IMR-90 (cell line): ENCODE measurements around the gene FGF5. TPM values are rescaled to one million over a fixed set of nuclear protein-coding genes. Genes with fewer than 3 reads are reported as not detected.

Experiments used
- ATAC-seq: fragments of 200-7000 bp; cut with Tn5 transposase; 2 replicates; pipeline ENCODE4 v1.9.1; 2020; ENCODE audit warnings: low read depth, mild to moderate bottlenecking, moderate library complexity
- BruUV-seq: library from RNA; stranded (reverse); fragments of 400-500 nt; replicated peaks from 2 replicates; lab custom pipeline; 2021; lab: Mats Ljungman, UMichigan
- CTCF ChIA-PET: fragments of 300-600 bp; formaldehyde crosslinking; extraction: SDS; loops from one replicate; lab custom pipeline; 2021; ENCODE audit warnings: antibody characterized with exemption; lab: Yijun Ruan, JAX
- POLR2A ChIA-PET: fragments of 300-600 bp; sonication (Branson Sonifier 250); formaldehyde crosslinking; loops from one replicate; lab custom pipeline; 2022; ENCODE audit warnings: antibody characterized with exemption; ENCODE audit not compliant: unreplicated experiment; lab: Charles Lee
- DNase-seq: peaks from one replicate; pipeline ENCODE4 v3.0.0; 2013
- H2AFZ ChIP-seq: replicated peaks from 2 replicates; pipeline ENCODE3; 2013; ENCODE audit warnings: low read length, mild to moderate bottlenecking; ENCODE audit not compliant: poor library complexity
- H2AK5ac ChIP-seq: 2 replicates; pipeline ENCODE4 v1.6.1; 2013; ENCODE audit warnings: low read depth, low read length, inconsistent platforms
- H2AK9ac ChIP-seq: replicated peaks from 2 replicates; pipeline ENCODE3; 2013; ENCODE audit warnings: mild to moderate bottlenecking, low read depth, low read length, moderate library complexity; ENCODE audit not compliant: poor library complexity
- H2BK120ac ChIP-seq: 2 replicates; pipeline ENCODE4 v1.6.1; 2013; ENCODE audit warnings: low read depth, low read length, inconsistent platforms
- H2BK15ac ChIP-seq: 3 replicates; pipeline ENCODE4 v1.6.1; 2013; ENCODE audit warnings: low read depth, low read length, inconsistent platforms
- H2BK20ac ChIP-seq: 2 replicates; pipeline ENCODE4 v1.6.1; 2013; ENCODE audit warnings: low read depth, mild to moderate bottlenecking, inconsistent platforms, low read length, moderate library complexity
- H2BK5ac ChIP-seq: 2 replicates; pipeline ENCODE4 v1.6.1; 2013; ENCODE audit warnings: mild to moderate bottlenecking, low read depth, low read length, inconsistent platforms; ENCODE audit not compliant: poor library complexity, severe bottlenecking
- H3K14ac ChIP-seq: replicated peaks from 2 replicates; pipeline ENCODE4 v1.6.1; 2013; ENCODE audit warnings: low read depth, low read length, inconsistent platforms
- H3K18ac ChIP-seq: 2 replicates; pipeline ENCODE4 v1.6.1; 2013; ENCODE audit warnings: low read depth, low read length, control low read depth
- H3K23ac ChIP-seq: 2 replicates; pipeline ENCODE4 v1.6.1; 2013; ENCODE audit warnings: low read depth, low read length, inconsistent platforms
- H3K27ac ChIP-seq: 2 replicates; pipeline ENCODE4 v1.5.1; 2013; ENCODE audit warnings: mild to moderate bottlenecking, control low read depth, low read length; ENCODE audit not compliant: insufficient read depth
- H3K27me3 ChIP-seq: 2 replicates; pipeline ENCODE4 v1.6.1; 2013; ENCODE audit warnings: low read length; ENCODE audit not compliant: control insufficient read depth, insufficient read depth
- H3K36me3 ChIP-seq: 2 replicates; pipeline ENCODE4 v1.6.1; 2013; ENCODE audit warnings: low read length, mixed read lengths; ENCODE audit not compliant: control insufficient read depth, insufficient read depth
- H3K4ac ChIP-seq: 2 replicates; pipeline ENCODE4 v1.6.1; 2013; ENCODE audit warnings: low read depth, low read length, inconsistent platforms
- H3K4me1 ChIP-seq: 2 replicates; pipeline ENCODE4 v1.6.1; 2013; ENCODE audit warnings: low read length, mixed read lengths; ENCODE audit not compliant: control insufficient read depth, insufficient read depth
- H3K4me2 ChIP-seq: 2 replicates; pipeline ENCODE4 v1.6.1; 2013; ENCODE audit warnings: low read depth, mild to moderate bottlenecking, control low read depth, low read length, moderate library complexity
- H3K4me3 ChIP-seq: 2 replicates; pipeline ENCODE4 v1.5.1; 2013; ENCODE audit warnings: low read depth, mild to moderate bottlenecking, control low read depth, low read length, moderate library complexity; ENCODE audit not compliant: insufficient read depth
- H3K56ac ChIP-seq: 2 replicates; pipeline ENCODE4 v1.6.1; 2013; ENCODE audit warnings: low read length, inconsistent platforms; ENCODE audit not compliant: insufficient read depth; ENCODE audit errors: extremely low read depth
- H3K79me1 ChIP-seq, 2 experiments: 2 replicates each; pipeline ENCODE4 v1.6.1; 2013; ENCODE audit warnings: low read length in 2 of 2, inconsistent platforms in 1 of 2, low read depth in 1 of 2
- H3K9ac ChIP-seq: 2 replicates; pipeline ENCODE4 v1.6.1; 2013; ENCODE audit warnings: low read depth, low read length, control low read depth
- H3K9me1 ChIP-seq: 2 replicates; pipeline ENCODE4 v1.6.1; 2013; ENCODE audit warnings: low read length, inconsistent platforms; ENCODE audit not compliant: insufficient read depth
- H3K9me3 ChIP-seq: 2 replicates; pipeline ENCODE4 v1.6.1; 2013; ENCODE audit warnings: low read length; ENCODE audit not compliant: control insufficient read depth, insufficient read depth
- H4K20me1 ChIP-seq: 2 replicates; pipeline ENCODE4 v1.6.1; 2013; ENCODE audit warnings: low read length, inconsistent platforms; ENCODE audit not compliant: insufficient read depth
- H4K5ac ChIP-seq: 2 replicates; pipeline ENCODE4 v1.6.1; 2013; ENCODE audit warnings: mild to moderate bottlenecking, low read depth, low read length, control low read depth
- H4K8ac ChIP-seq, 2 experiments: 2 replicates each; pipeline ENCODE4 v1.6.1; 2013; ENCODE audit warnings: low read depth in 2 of 2, low read length in 2 of 2, control low read depth in 1 of 2, inconsistent platforms in 1 of 2
- H4K91ac ChIP-seq: 2 replicates; pipeline ENCODE4 v1.6.1; 2013; ENCODE audit warnings: low read depth, low read length, inconsistent platforms; ENCODE audit not compliant: insufficient read depth
- BHLHE40 ChIP-seq: fragments of 150-350 bp; IDR thresholded peaks from 2 replicates; pipeline ENCODE4 v1.6.1; 2016; ENCODE audit warnings: mild to moderate bottlenecking, low read depth, low read length
- CEBPB ChIP-seq: IDR thresholded peaks from 2 replicates; pipeline ENCODE4 v1.6.1; 2012; ENCODE audit warnings: low read depth, low read length, improper control_type of control experiment
- CHD1 ChIP-seq: IDR thresholded peaks from 2 replicates; pipeline ENCODE4 v1.6.1; 2012; ENCODE audit warnings: low read depth, low read length, improper control_type of control experiment
- ELK1 ChIP-seq: fragments of 150-350 bp; IDR thresholded peaks from 2 replicates; pipeline ENCODE4 v1.6.1; 2016; ENCODE audit warnings: low read depth, mild to moderate bottlenecking, low read length, moderate library complexity, borderline replicate concordance
- FOS ChIP-seq: fragments of 150-350 bp; IDR thresholded peaks from 2 replicates; pipeline ENCODE4 v1.6.1; 2016; ENCODE audit warnings: low read depth, low read length
- MAFK ChIP-seq: IDR thresholded peaks from 2 replicates; pipeline ENCODE4 v1.6.1; 2012; ENCODE audit warnings: low read depth, low read length, improper control_type of control experiment
- MAZ ChIP-seq: IDR thresholded peaks from 2 replicates; pipeline ENCODE4 v1.6.1; 2012; ENCODE audit warnings: low read depth, mild to moderate bottlenecking, low read length, improper control_type of control experiment, moderate library complexity, borderline replicate concordance
- MXI1 ChIP-seq: IDR thresholded peaks from 2 replicates; pipeline ENCODE4 v1.6.1; 2012; ENCODE audit warnings: low read depth, mild to moderate bottlenecking, low read length, moderate library complexity, borderline replicate concordance
- NFE2L2 ChIP-seq: fragments of 150-350 bp; IDR thresholded peaks from 2 replicates; pipeline ENCODE4 v1.6.1; 2016; ENCODE audit warnings: low read depth, mild to moderate bottlenecking, low read length
- POLR2A ChIP-seq: IDR thresholded peaks from 2 replicates; pipeline ENCODE4 v1.6.1; 2012; ENCODE audit warnings: mild to moderate bottlenecking, low read depth, low read length
- RAD21 ChIP-seq: IDR thresholded peaks from 2 replicates; pipeline ENCODE4 v1.6.1; 2012; ENCODE audit warnings: low read length, improper control_type of control experiment
- RCOR1 ChIP-seq: IDR thresholded peaks from 2 replicates; pipeline ENCODE4 v1.6.1; 2012; ENCODE audit warnings: mild to moderate bottlenecking, low read length, improper control_type of control experiment; ENCODE audit not compliant: insufficient replicate concordance
- RFX5 ChIP-seq: IDR thresholded peaks from 2 replicates; pipeline ENCODE4 v1.8.0; 2012; ENCODE audit warnings: low read depth, mild to moderate bottlenecking, low read length, moderate library complexity
- SMC3 ChIP-seq: fragments of 150-350 bp; IDR thresholded peaks from 2 replicates; pipeline ENCODE4 v1.6.1; 2016; ENCODE audit warnings: low read depth, mild to moderate bottlenecking, antibody characterized with exemption, low read length, moderate library complexity
- WGBS, 2 experiments: methylation state at CpG; one replicate each; pipeline versions ENCODE4 v1.1.5 to v1.1.7; 2013; ENCODE audit warnings: missing lambda C conversion rate in 2 of 2; ENCODE audit not compliant: insufficient read length in 1 of 2; ENCODE audit errors: extremely low coverage in 2 of 2; 5-methylcytosine and 5-hydroxymethylcytosine counted together
- dilution Hi-C: fragments of 300-500 bp; cut with HindIII; formaldehyde crosslinking; loops from one replicate; pipeline ENCODE4 v1.14.3; 2018; ENCODE audit warnings: low sequenced_read_pairs; ENCODE audit not compliant: unreplicated experiment
- in situ Hi-C: fragments of 300-500 bp; cut with MboI; formaldehyde crosslinking; loops from 3 replicates; pipeline ENCODE4 v1.14.3; 2019; ENCODE audit warnings: low sequenced_read_pairs, inconsistent platforms, mixed read lengths
- intact Hi-C: fragments of 100-400 bp; cut with micrococcal nuclease; formaldehyde crosslinking; loops from 2 replicates; pipeline ENCODE4 v1.10.0; 2022
- polyA plus RNA-seq, 3 experiments: library from polyadenylated mRNA; depleted of rRNA; stranded (reverse); fragments of >200 nt; gene quantifications; 2 replicates each; pipeline ENCODE4 v1.2.3, GENCODE V29; 2012; ENCODE audit warnings: low replicate concordance in 1 of 3
- total RNA-seq: library from RNA; depleted of rRNA; stranded (reverse); fragments of >200 nt; gene quantifications from 2 replicates; pipeline ENCODE4 v1.2.3, GENCODE V29; 2012
- TF ChIP-seq, protein P1 (sequence below): conservative IDR thresholded peaks from 2 replicates; pipeline ENCODE4 v1.5.1; 2012; ENCODE audit warnings: mild to moderate bottlenecking, low read depth, low read length, improper control_type of control experiment
- TF ChIP-seq, protein P2 (sequence below): fragments of 150-350 bp; IDR thresholded peaks from 2 replicates; pipeline ENCODE4 v1.6.1; 2017; ENCODE audit warnings: mild to moderate bottlenecking, antibody characterized with exemption, low read length, low read depth

The FGF5 gene
- total and polyA plus RNA-seq, 2 of the 4 experiments (the other 2 are of a cell fraction), result 18.6 to 42.1 TPM

DNA sequence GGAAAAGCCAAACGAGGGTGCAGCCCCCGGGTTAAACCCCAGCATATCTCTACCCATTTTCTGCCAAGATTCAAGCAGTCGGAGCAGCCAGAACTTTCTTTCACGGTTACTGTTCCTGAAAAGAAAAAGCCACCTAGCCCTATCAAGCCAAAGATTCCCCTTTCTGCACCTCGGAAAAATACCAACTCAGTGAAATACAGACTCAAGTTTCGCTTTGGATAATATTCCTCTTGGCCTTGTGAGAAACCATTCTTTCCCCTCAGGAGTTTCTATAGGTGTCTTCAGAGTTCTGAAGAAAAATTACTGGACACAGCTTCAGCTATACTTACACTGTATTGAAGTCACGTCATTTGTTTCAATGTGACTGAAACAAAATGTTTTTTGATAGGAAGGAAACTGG lies 20.0 kb downstream of the FGF5 start:
- ChIA-PET CTCF (no interaction called here), POLR2A (no interaction called here)
- H3K36me3 ChIP-seq, result peaks cover 6% of the 10 kb centered on the region
- TF ChIP-seq MAZ (no peak), FOS (no peak), SMC3 (no peak), POLR2A (no peak), RFX5 (no peak), BHLHE40 (no peak), RCOR1 (no peak), CHD1 (no peak), MAFK (no peak), MXI1 (no peak), CEBPB (no peak), ELK1 (no peak), RAD21 (no peak), NFE2L2 (no peak)
- TF ChIP-seq, protein P1, sequence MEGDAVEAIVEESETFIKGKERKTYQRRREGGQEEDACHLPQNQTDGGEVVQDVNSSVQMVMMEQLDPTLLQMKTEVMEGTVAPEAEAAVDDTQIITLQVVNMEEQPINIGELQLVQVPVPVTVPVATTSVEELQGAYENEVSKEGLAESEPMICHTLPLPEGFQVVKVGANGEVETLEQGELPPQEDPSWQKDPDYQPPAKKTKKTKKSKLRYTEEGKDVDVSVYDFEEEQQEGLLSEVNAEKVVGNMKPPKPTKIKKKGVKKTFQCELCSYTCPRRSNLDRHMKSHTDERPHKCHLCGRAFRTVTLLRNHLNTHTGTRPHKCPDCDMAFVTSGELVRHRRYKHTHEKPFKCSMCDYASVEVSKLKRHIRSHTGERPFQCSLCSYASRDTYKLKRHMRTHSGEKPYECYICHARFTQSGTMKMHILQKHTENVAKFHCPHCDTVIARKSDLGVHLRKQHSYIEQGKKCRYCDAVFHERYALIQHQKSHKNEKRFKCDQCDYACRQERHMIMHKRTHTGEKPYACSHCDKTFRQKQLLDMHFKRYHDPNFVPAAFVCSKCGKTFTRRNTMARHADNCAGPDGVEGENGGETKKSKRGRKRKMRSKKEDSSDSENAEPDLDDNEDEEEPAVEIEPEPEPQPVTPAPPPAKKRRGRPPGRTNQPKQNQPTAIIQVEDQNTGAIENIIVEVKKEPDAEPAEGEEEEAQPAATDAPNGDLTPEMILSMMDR, result no peak
- TF ChIP-seq, protein P2, sequence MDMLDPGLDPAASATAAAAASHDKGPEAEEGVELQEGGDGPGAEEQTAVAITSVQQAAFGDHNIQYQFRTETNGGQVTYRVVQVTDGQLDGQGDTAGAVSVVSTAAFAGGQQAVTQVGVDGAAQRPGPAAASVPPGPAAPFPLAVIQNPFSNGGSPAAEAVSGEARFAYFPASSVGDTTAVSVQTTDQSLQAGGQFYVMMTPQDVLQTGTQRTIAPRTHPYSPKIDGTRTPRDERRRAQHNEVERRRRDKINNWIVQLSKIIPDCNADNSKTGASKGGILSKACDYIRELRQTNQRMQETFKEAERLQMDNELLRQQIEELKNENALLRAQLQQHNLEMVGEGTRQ, result no peak
- H3K4me3 ChIP-seq, result no peak overlapping the region
- no peak overlapping the region for H2AK5ac ChIP-seq
- H3K9me3 ChIP-seq, result no peaks in the 10 kb centered on the region
- H2AFZ ChIP-seq, result no peak overlapping the region
- no peak overlapping the region for H2BK15ac ChIP-seq
- intact Hi-C loops (no loop called here), in situ Hi-C loops (no loop called here), dilution Hi-C loops (no loop called here)
- peaks cover 40% of the 10 kb centered on the region; the same call in 1 of the 2 replicates for H4K20me1 ChIP-seq
- H3K4ac ChIP-seq, result peak overlapping the region; percentile 35; the same call in 1 of the 2 replicates
- no TSS peak for BruUV-seq
- peak overlapping the region; percentile 31; the same call in 1 of the 2 replicates for H3K14ac ChIP-seq
- H3K79me1 ChIP-seq, result peaks cover 17 to 31% of the 10 kb centered on the region in 2 experiments; a peak in 3 of 4 replicates
- H3K56ac ChIP-seq, result no peak overlapping the region
- no peaks in the 10 kb centered on the region for H3K27me3 ChIP-seq
- peak overlapping the region; percentile 48 for H3K23ac ChIP-seq
- H3K4me1 ChIP-seq, result peaks cover 6% of the 10 kb centered on the region
- H3K4me2 ChIP-seq, result peak overlapping the region; percentile 65
- H3K9ac ChIP-seq, result no peak overlapping the region
- ATAC-seq (no peak), DNase-seq (no peak)
- peak overlapping the region; percentile 4; the same call in 1 of the 2 replicates for H4K5ac ChIP-seq
- peak overlapping the region; percentile 1 for H2BK120ac ChIP-seq
- WGBS, 2 experiments, result no CpG with 5 or more reads among the region's 7 CpGs
- H2AK9ac ChIP-seq, result no peak overlapping the region
- peak overlapping the region; percentile 44 for H2BK5ac ChIP-seq
- no peak overlapping the region; the same call in 1 of the 2 replicates for H4K91ac ChIP-seq
- peak overlapping the region in 1 of 2 experiments; percentile 26; a peak in 2 of 4 replicates for H4K8ac ChIP-seq
- H3K27ac ChIP-seq, result peak overlapping the region; percentile 63; the same call in 1 of the 2 replicates
- no peak overlapping the region for H3K18ac ChIP-seq
- peak overlapping the region; percentile 18; the same call in 1 of the 2 replicates for H2BK20ac ChIP-seq
- peaks cover 6% of the 10 kb centered on the region for H3K9me1 ChIP-seq
